GM12873 (cell line): ENCODE results near the gene DYRK3.

ENCODE experiments used
- CTCF ChIP-seq: IDR thresholded peaks from 2 replicates; pipeline ENCODE4 v1.5.1; 2012; ENCODE audit warnings: low read depth, mild to moderate bottlenecking, moderate library complexity, low read length, control low read depth; ENCODE audit not compliant: insufficient read depth; ENCODE audit errors: missing control alignments

DYRK3 gene

GRCh38 chr1:206591226-206591625, 44.1 kb upstream of the DYRK3 start:
- TF ChIP-seq CTCF = no peak

GRCh38 chr1:206591696-206592095, 43.6 kb upstream of the DYRK3 start:
- no peak for TF ChIP-seq CTCF

GRCh38 chr1:206593351-206593925, 41.9 kb upstream of the DYRK3 start:
- TF ChIP-seq CTCF = no peak

GRCh38 chr1:206595581-206596318, 39.6 kb upstream of the DYRK3 start:
- no peak for TF ChIP-seq CTCF

GRCh38 chr1:206596319-206596666, 39.0 kb upstream of the DYRK3 start:
- TF ChIP-seq CTCF = no peak

- no peak for TF ChIP-seq CTCF
Observed at GRCh38 chr1:206600527-206600926, 34.8 kb upstream of the DYRK3 start.

GRCh38 chr1:206604861-206605260, 30.5 kb upstream of the DYRK3 start:
- no peak for TF ChIP-seq CTCF
